DOHH2 (cell line): ENCODE measurements around the gene C4orf17.

ENCODE experiments used
- EZH2phosphoT487 ChIP-seq: fragments of 200-600 bp; sonication (generic); IDR thresholded peaks from 2 replicates; pipeline ENCODE4 v1.6.1; 2017; ENCODE audit warnings: borderline replicate concordance, mild to moderate bottlenecking, antibody characterized with exemption, low read length, moderate library complexity, mixed read lengths
- TF ChIP-seq, protein P1 (sequence below): fragments of 200-600 bp; sonication (generic); IDR thresholded peaks from one replicate; pipeline ENCODE4 v1.5.1; 2014; ENCODE audit warnings: antibody characterized with exemption, mild to moderate bottlenecking, low read depth, low read length; ENCODE audit not compliant: poor library complexity, severe bottlenecking

DNA sequence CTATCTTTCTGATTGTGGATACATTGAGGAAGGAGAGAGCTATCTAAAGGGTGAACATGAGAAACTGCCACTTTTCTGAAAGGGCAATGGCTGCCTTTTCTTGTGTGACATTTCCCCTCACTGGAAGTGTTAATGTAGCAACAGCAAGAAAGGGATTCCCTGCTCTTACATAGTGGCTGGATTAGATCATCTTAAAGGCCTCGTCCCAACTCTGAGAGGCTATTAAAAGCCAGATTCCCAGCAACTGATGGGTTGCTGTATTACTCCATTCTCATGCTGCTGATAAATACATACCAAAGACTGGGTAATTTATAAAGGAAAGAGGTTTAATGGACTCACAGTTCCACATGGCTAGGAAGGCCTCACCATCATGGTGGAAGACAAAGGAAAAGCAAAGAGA lies 41.9 kb upstream of the C4orf17 start:
- TF ChIP-seq, protein P1, sequence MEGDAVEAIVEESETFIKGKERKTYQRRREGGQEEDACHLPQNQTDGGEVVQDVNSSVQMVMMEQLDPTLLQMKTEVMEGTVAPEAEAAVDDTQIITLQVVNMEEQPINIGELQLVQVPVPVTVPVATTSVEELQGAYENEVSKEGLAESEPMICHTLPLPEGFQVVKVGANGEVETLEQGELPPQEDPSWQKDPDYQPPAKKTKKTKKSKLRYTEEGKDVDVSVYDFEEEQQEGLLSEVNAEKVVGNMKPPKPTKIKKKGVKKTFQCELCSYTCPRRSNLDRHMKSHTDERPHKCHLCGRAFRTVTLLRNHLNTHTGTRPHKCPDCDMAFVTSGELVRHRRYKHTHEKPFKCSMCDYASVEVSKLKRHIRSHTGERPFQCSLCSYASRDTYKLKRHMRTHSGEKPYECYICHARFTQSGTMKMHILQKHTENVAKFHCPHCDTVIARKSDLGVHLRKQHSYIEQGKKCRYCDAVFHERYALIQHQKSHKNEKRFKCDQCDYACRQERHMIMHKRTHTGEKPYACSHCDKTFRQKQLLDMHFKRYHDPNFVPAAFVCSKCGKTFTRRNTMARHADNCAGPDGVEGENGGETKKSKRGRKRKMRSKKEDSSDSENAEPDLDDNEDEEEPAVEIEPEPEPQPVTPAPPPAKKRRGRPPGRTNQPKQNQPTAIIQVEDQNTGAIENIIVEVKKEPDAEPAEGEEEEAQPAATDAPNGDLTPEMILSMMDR, result no peak
- no peak for TF ChIP-seq EZH2phosphoT487
